Measurements from ENCODE around the gene DDX10.

The DDX10 gene

GRCh38 chr11:108836541-108836940 lies 171.7 kb downstream of the DDX10 start:
- no peak overlapping the region for H3K9ac ChIP-seq (ENCODE audit: low read depth in 1 of 2, low read length in 2 of 2)
- H3K27me3 ChIP-seq (ENCODE audit: control insufficient read depth in 2 of 2, insufficient read depth in 2 of 2, low read length in 2 of 2), result no peaks in the 10 kb centered on the region
- no peaks in the 10 kb centered on the region for H3K9me3 ChIP-seq (ENCODE audit: control insufficient read depth in 2 of 2, low read length in 2 of 2)
- no peak overlapping the region for H3K4me3 ChIP-seq (ENCODE audit: low read length in 2 of 2)
- H3K27ac ChIP-seq (ENCODE audit: low read depth in 2 of 2, low read length in 2 of 2), result no peak overlapping the region
- H3K36me3 ChIP-seq (ENCODE audit: control insufficient read depth in 2 of 2, insufficient read depth in 2 of 2, low read length in 2 of 2), result no peaks in the 10 kb centered on the region
- H3K4me1 ChIP-seq (ENCODE audit: control insufficient read depth in 2 of 2, insufficient read depth in 2 of 2, low read length in 2 of 2), result no peaks in the 10 kb centered on the region

GRCh38 chr11:108838102-108838791 lies 173.4 kb downstream of the DDX10 start:
- no peaks in the 10 kb centered on the region for H3K4me1 ChIP-seq (ENCODE audit: control insufficient read depth in 2 of 2, insufficient read depth in 2 of 2, low read length in 2 of 2)
- no peaks in the 10 kb centered on the region for H3K27me3 ChIP-seq (ENCODE audit: control insufficient read depth in 2 of 2, insufficient read depth in 2 of 2, low read length in 2 of 2)
- no peak overlapping the region for H3K27ac ChIP-seq (ENCODE audit: low read depth in 2 of 2, low read length in 2 of 2)
- H3K36me3 ChIP-seq (ENCODE audit: control insufficient read depth in 2 of 2, insufficient read depth in 2 of 2, low read length in 2 of 2), result no peaks in the 10 kb centered on the region
- H3K4me3 ChIP-seq (ENCODE audit: low read length in 2 of 2), result no peak overlapping the region
- no peaks in the 10 kb centered on the region for H3K9me3 ChIP-seq (ENCODE audit: control insufficient read depth in 2 of 2, low read length in 2 of 2)
- H3K9ac ChIP-seq (ENCODE audit: low read depth in 1 of 2, low read length in 2 of 2), result no peak overlapping the region

DNA sequence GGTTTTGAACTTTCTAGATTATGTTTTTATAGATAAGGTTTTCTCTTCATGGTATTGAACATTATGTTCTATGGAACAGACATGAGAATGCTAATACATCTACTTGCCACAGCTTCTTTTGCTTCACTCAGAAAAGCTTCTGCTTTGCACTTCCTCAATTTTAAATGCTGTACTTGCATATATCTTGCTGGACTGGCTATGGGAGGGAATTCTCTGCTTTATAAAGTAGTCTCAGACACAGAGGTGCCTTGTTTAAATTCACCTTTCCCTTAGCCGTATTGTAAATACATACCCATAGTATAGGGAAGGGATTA lies 173.9 kb downstream of the DDX10 start:
- no peaks in the 10 kb centered on the region for H3K9me3 ChIP-seq (ENCODE audit: control insufficient read depth in 2 of 2, low read length in 2 of 2)
- no peaks in the 10 kb centered on the region for H3K4me1 ChIP-seq (ENCODE audit: control insufficient read depth in 2 of 2, insufficient read depth in 2 of 2, low read length in 2 of 2)
- H3K27ac ChIP-seq (ENCODE audit: low read depth in 2 of 2, low read length in 2 of 2), result no peak overlapping the region
- no peaks in the 10 kb centered on the region for H3K27me3 ChIP-seq (ENCODE audit: control insufficient read depth in 2 of 2, insufficient read depth in 2 of 2, low read length in 2 of 2)
- no peak overlapping the region for H3K4me3 ChIP-seq (ENCODE audit: low read length in 2 of 2)
- H3K36me3 ChIP-seq (ENCODE audit: control insufficient read depth in 2 of 2, insufficient read depth in 2 of 2, low read length in 2 of 2), result no peaks in the 10 kb centered on the region
- H3K9ac ChIP-seq (ENCODE audit: low read depth in 1 of 2, low read length in 2 of 2), result no peak overlapping the region

GRCh38 chr11:108846009-108846408 lies 181.1 kb downstream of the DDX10 start:
- no peaks in the 10 kb centered on the region for H3K9me3 ChIP-seq (ENCODE audit: control insufficient read depth in 2 of 2, low read length in 2 of 2)
- H3K27me3 ChIP-seq (ENCODE audit: control insufficient read depth in 2 of 2, insufficient read depth in 2 of 2, low read length in 2 of 2), result no peaks in the 10 kb centered on the region
- no peaks in the 10 kb centered on the region for H3K36me3 ChIP-seq (ENCODE audit: control insufficient read depth in 2 of 2, insufficient read depth in 2 of 2, low read length in 2 of 2)
- H3K4me3 ChIP-seq (ENCODE audit: low read length in 2 of 2), result no peak overlapping the region
- H3K9ac ChIP-seq (ENCODE audit: low read depth in 1 of 2, low read length in 2 of 2), result no peak overlapping the region
- H3K4me1 ChIP-seq (ENCODE audit: control insufficient read depth in 2 of 2, insufficient read depth in 2 of 2, low read length in 2 of 2), result no peaks in the 10 kb centered on the region
- H3K27ac ChIP-seq (ENCODE audit: low read depth in 2 of 2, low read length in 2 of 2), result no peak overlapping the region

- no peak overlapping the region for H3K27ac ChIP-seq (ENCODE audit: low read depth in 2 of 2, low read length in 2 of 2)
- H3K9me3 ChIP-seq (ENCODE audit: control insufficient read depth in 2 of 2, low read length in 2 of 2), result no peaks in the 10 kb centered on the region
- no peaks in the 10 kb centered on the region for H3K27me3 ChIP-seq (ENCODE audit: control insufficient read depth in 2 of 2, insufficient read depth in 2 of 2, low read length in 2 of 2)
- H3K4me3 ChIP-seq (ENCODE audit: low read length in 2 of 2), result no peak overlapping the region
- H3K4me1 ChIP-seq (ENCODE audit: control insufficient read depth in 2 of 2, insufficient read depth in 2 of 2, low read length in 2 of 2), result no peaks in the 10 kb centered on the region
- H3K9ac ChIP-seq (ENCODE audit: low read depth in 1 of 2, low read length in 2 of 2), result no peak overlapping the region
- no peaks in the 10 kb centered on the region for H3K36me3 ChIP-seq (ENCODE audit: control insufficient read depth in 2 of 2, insufficient read depth in 2 of 2, low read length in 2 of 2)
These were observed 182.6 kb downstream of the DDX10 start for GRCh38 chr11:108847298-108847990.

DNA sequence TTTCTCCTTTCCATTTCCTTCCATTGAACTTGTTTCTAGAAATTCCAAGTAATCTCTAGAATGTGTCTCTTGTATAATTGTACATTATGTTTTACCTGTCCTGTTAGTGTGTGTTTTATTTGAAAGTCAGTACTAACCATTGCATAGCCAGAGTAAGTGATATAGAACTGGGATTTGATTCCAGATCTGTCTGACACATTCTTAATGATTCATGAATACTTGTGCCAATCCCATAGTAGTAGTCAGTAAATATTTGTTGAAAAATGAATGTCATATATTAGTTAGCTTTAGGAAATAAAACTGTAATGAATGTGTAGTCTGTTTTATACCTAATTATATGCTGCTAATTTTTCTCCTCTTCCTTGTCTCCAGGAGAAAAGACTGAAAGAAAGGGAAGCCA lies 186.9 kb downstream of the DDX10 start:
- no peaks in the 10 kb centered on the region for H3K9me3 ChIP-seq (ENCODE audit: control insufficient read depth in 2 of 2, low read length in 2 of 2)
- no peaks in the 10 kb centered on the region for H3K36me3 ChIP-seq (ENCODE audit: control insufficient read depth in 2 of 2, insufficient read depth in 2 of 2, low read length in 2 of 2)
- H3K4me3 ChIP-seq (ENCODE audit: low read length in 2 of 2), result no peak overlapping the region
- no peaks in the 10 kb centered on the region for H3K27me3 ChIP-seq (ENCODE audit: control insufficient read depth in 2 of 2, insufficient read depth in 2 of 2, low read length in 2 of 2)
- H3K4me1 ChIP-seq (ENCODE audit: control insufficient read depth in 2 of 2, insufficient read depth in 2 of 2, low read length in 2 of 2), result peaks cover 5 to 7% of the 10 kb centered on the region in 2 donors
- no peak overlapping the region for H3K9ac ChIP-seq (ENCODE audit: low read depth in 1 of 2, low read length in 2 of 2)
- H3K27ac ChIP-seq (ENCODE audit: low read depth in 2 of 2, low read length in 2 of 2), result no peak overlapping the region

- H3K4me1 ChIP-seq (ENCODE audit: control insufficient read depth in 2 of 2, insufficient read depth in 2 of 2, low read length in 2 of 2), result peaks cover 5 to 7% of the 10 kb centered on the region in 2 donors
- no peaks in the 10 kb centered on the region for H3K36me3 ChIP-seq (ENCODE audit: control insufficient read depth in 2 of 2, insufficient read depth in 2 of 2, low read length in 2 of 2)
- H3K27ac ChIP-seq (ENCODE audit: low read depth in 2 of 2, low read length in 2 of 2), result no peak overlapping the region
- H3K9me3 ChIP-seq (ENCODE audit: control insufficient read depth in 2 of 2, low read length in 2 of 2), result no peaks in the 10 kb centered on the region
- H3K9ac ChIP-seq (ENCODE audit: low read depth in 1 of 2, low read length in 2 of 2), result no peak overlapping the region
- H3K27me3 ChIP-seq (ENCODE audit: control insufficient read depth in 2 of 2, insufficient read depth in 2 of 2, low read length in 2 of 2), result no peaks in the 10 kb centered on the region
- no peak overlapping the region for H3K4me3 ChIP-seq (ENCODE audit: low read length in 2 of 2)
These were observed 187.8 kb downstream of the DDX10 start for GRCh38 chr11:108852701-108853100.

- no peak overlapping the region for H3K27ac ChIP-seq (ENCODE audit: low read depth in 2 of 2, low read length in 2 of 2)
- peaks cover 5 to 7% of the 10 kb centered on the region in 2 donors for H3K4me1 ChIP-seq (ENCODE audit: control insufficient read depth in 2 of 2, insufficient read depth in 2 of 2, low read length in 2 of 2)
- H3K9me3 ChIP-seq (ENCODE audit: control insufficient read depth in 2 of 2, low read length in 2 of 2), result no peaks in the 10 kb centered on the region
- no peak overlapping the region for H3K9ac ChIP-seq (ENCODE audit: low read depth in 1 of 2, low read length in 2 of 2)
- no peaks in the 10 kb centered on the region for H3K27me3 ChIP-seq (ENCODE audit: control insufficient read depth in 2 of 2, insufficient read depth in 2 of 2, low read length in 2 of 2)
- no peaks in the 10 kb centered on the region for H3K36me3 ChIP-seq (ENCODE audit: control insufficient read depth in 2 of 2, insufficient read depth in 2 of 2, low read length in 2 of 2)
- no peak overlapping the region for H3K4me3 ChIP-seq (ENCODE audit: low read length in 2 of 2)
These were observed 188.3 kb downstream of the DDX10 start for GRCh38 chr11:108853151-108853550.

- H3K27ac ChIP-seq (ENCODE audit: low read depth in 2 of 2, low read length in 2 of 2), result peak overlapping the region in 1 of 2 donors; percentile 7
- no peaks in the 10 kb centered on the region for H3K27me3 ChIP-seq (ENCODE audit: control insufficient read depth in 2 of 2, insufficient read depth in 2 of 2, low read length in 2 of 2)
- no peak overlapping the region for H3K9ac ChIP-seq (ENCODE audit: low read depth in 1 of 2, low read length in 2 of 2)
- no peaks in the 10 kb centered on the region for H3K9me3 ChIP-seq (ENCODE audit: control insufficient read depth in 2 of 2, low read length in 2 of 2)
- H3K4me3 ChIP-seq (ENCODE audit: low read length in 2 of 2), result peak overlapping the region in 1 of 2 donors; percentile 20
- peaks cover 5 to 7% of the 10 kb centered on the region in 2 donors for H3K4me1 ChIP-seq (ENCODE audit: control insufficient read depth in 2 of 2, insufficient read depth in 2 of 2, low read length in 2 of 2)
- no peaks in the 10 kb centered on the region for H3K36me3 ChIP-seq (ENCODE audit: control insufficient read depth in 2 of 2, insufficient read depth in 2 of 2, low read length in 2 of 2)
These were observed 189.0 kb downstream of the DDX10 start for GRCh38 chr11:108853864-108854263.

DNA sequence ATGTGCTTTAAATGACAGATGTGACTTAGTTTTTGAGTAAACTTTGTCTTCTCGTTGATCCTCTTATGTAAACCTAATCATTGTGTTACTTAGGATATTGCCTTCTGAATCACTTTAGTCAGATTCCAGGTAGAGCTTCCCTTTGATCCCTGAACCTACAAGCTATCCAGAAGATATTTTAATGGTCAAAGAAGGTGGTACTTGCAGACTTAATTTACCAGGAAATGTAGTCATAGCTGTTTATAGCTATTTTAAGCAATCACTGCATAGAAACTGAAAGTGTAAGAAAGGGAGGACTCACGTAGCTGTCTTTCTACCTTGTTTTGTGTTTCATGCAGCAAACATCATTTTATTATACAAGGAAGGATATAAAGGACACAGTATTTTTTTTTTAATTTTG lies 189.5 kb downstream of the DDX10 start:
- Histone ChIP-seq H3K4me3 (ENCODE audit: low read length in 2 of 2) (peak overlapping the region; percentile 10 to 20), H3K4me1 (ENCODE audit: control insufficient read depth in 2 of 2, insufficient read depth in 2 of 2, low read length in 2 of 2) (peaks cover 5 to 7% of the 10 kb centered on the region in 2 donors), H3K36me3 (ENCODE audit: control insufficient read depth in 2 of 2, insufficient read depth in 2 of 2, low read length in 2 of 2) (no peaks in the 10 kb centered on the region), H3K27ac (ENCODE audit: low read depth in 2 of 2, low read length in 2 of 2) (peak overlapping the region in 1 of 2 donors; percentile 7), H3K27me3 (ENCODE audit: control insufficient read depth in 2 of 2, insufficient read depth in 2 of 2, low read length in 2 of 2) (no peaks in the 10 kb centered on the region), H3K9me3 (ENCODE audit: control insufficient read depth in 2 of 2, low read length in 2 of 2) (no peaks in the 10 kb centered on the region), H3K9ac (ENCODE audit: low read depth in 1 of 2, low read length in 2 of 2) (no peak overlapping the region)

Data from mucosa of rectum (tissue), 2 donors.